CD4-positive, alpha-beta T cell treated with Interleukin-15 for 4 hours (primary cell): Measurements from ENCODE around the gene ZNF552.

ENCODE experiments used
- DNase-seq: peaks from one replicate; pipeline ENCODE4 v3.0.0-alpha.2; 2020; ENCODE audit warnings: low spot score

Gene ZNF552

DNA sequence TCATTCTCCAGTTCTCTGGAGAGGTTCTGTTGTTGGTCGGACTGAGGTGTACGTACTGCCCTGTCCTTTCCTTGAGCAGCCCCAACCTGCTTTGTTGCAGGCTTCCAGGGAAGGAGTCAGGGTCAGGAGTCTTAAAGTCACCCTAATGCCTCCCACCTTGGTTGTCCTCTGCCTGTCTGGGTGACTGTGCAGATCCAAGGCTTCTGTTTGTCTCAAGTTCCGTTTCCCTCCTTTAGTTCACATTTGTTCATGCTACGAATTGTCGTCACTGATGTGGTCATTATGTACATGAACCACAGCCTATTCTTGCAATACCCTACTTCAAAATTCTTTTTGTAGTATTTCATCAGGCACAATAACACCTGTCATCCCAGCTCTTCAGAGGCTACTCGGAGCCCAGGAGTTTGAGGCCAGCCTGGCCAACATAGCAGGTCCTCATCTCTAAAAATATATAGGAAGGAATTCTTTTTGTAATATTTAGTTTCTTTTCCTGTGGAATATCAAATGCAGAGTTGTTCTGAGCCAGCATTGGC lies 37.9 kb downstream of the ZNF552 start:
- DNase-seq, result no peak

DNA sequence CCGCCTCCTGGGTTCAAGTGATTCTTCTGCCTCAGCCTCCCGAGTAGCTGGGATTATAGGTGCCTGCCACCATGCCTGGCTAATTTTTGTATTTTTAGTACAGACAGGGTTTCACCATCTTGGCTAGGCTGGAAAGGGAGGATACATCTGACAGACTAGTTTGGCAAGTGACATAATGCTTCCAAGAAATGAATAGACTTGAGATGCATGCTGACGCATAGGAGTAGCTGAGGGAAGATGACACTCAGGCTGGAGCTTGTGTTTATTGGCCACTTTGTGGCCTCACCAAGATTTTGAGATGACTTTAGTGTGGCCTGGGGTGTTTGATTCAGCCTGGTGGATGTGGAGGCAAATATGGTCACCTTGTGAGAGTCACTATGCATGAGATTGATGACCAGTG lies 41.2 kb downstream of the ZNF552 start:
- DNase-seq, result no peak

DNA sequence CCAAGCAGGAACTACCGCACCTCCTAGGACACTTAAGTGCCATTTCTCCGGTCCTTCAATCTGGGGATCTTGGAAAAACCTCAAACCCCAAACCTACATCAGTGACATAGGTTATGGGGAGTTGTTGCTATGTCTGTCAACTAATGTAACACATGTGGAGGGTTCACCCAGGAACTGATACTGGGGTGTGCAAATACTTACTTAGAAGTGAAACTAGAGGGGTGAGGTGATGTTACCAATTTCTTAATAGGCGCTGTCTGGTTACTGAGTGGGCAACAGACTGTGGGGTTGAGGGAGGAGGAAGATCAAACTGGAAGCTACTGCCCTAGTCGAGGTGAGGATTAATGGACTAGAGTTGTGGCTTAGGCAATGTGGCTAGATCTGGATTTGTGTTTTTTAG lies 43.3 kb downstream of the ZNF552 start:
- DNase-seq, result no peak

DNA sequence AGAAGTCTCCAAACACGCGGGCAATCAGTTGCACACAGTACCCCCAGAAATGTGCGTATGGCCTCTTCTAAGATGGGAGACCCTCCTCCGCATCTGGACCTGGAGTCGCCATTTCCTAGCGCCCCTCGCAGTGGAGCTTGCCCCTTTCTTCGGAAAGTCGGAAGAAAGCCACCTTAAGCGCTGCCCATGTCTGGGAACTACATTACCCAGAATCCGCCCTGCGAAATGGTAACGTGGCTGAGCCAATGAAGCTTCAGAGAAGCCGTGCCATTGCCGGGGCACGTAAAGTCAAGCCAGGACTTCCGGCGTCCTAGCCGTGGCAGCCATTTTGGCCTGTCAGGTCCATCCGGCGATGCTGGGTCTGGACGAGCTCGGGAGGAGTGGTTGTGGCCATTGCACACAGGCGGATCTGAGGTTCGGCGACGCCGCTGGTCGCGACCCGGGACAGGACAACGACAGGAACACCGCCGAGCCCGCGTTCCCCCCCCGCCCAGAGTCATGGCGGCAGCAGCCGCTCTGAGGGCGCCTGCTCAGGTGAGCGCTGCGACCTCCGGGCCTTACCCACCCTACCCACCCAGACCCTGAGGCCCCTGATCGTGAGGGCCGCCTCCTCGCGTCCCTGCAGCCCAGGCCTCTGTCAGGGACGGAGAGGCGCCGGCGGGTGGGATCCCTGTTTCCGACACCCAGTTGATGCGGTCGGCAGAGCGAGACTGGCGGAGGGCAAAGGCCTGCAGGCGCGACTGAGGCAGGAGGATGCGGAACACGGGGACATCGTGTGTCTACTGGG lies 45.2 kb downstream of the ZNF552 start, which contains the start of gene ZNF586:
TSS of gene ZNF586 (plus strand) at position 332 of the 787 bp plus-strand sequence. CDS start at position 499, 167 bp downstream.
- DNase-seq, result peak; percentile 88

DNA sequence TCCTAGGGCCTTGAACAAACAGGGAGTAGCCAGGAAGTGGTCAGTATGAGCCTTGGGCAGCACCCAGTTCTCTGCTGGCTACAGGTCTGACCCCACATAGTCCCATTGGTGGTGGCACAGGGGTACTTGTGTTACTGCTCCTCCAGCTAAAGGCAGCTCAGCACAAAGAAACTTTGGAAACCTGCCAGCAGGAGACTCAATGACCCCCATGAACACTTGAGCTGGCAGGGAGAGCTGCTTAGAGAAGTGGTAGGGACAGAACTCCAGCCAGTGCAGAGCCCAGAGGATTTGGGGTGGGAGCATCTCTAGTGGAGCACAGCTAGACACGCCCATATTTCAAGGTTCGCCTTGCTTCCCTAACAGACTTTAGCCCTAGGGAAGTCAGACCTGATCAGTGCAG lies 55.6 kb downstream of the ZNF552 start:
- no peak for DNase-seq

DNA sequence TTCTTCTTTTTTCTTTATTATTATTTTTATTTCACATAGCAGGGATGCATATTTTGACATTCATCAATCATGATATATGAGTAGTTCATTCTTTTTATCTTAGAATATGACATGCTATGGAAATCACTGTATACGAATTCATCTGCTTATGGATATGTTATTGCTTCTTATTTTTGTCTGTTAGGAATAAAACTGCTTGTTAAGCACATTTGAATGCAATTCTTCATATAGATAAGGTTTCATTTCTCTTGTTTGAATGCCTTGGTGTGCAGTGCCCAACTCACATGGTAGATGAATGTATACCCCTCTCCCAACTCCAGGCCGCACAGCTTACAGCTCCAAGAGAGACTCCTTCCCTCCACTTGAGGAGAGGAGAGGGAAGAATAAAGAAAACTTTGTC lies 56.8 kb downstream of the ZNF552 start:
- DNase-seq, result no peak
